GM18867 (cell line): ENCODE results near the gene TAL1.
"Not testable (repeated sequence)": the region's sequence is repeated elsewhere in the genome, so short reads cannot be mapped to it uniquely, and the experiment has no call there.

Experiments
- ATAC-seq: cut with Tn5 transposase; IDR thresholded peaks from one replicate; pipeline ENCODE4 v1.9.1; 2021; ENCODE audit warnings: mild to moderate bottlenecking, moderate library complexity; ENCODE audit not compliant: unreplicated experiment

The TAL1 gene

DNA sequence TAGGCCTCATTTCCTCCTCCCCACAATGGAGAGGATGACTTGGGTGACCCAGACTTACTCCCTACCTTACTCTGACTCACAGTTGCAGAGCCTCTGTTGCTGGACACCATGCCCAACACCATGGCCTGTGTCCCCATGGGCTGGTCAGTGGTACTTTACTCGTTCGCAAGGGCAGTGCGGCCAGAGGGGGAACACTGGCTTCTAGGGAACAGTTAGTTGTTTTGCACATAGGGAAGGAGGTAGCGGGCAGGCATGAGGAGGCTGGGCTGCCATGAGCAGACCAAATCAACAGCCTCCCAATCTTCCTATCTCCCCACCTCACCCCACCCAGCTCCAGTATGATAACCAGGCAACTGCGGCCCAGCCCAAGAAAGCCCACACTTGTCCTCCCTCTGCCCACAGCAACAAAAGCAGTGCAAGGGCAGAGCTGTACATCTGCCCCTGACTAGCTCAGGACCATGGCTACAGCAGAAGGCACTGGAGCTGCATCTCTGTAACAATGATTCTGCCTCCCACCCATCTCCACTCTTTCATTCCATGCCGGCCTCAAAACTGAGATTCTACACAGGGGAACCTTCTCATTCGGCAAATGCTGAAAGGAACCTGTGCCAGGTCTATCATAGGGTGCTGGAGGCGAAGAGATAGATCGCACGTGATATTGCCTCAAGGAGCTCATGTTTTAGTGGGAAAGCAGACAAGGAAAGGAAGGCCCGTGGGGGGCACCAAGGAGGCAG lies 18.6 kb downstream of the TAL1 start:
- no peak for ATAC-seq

DNA sequence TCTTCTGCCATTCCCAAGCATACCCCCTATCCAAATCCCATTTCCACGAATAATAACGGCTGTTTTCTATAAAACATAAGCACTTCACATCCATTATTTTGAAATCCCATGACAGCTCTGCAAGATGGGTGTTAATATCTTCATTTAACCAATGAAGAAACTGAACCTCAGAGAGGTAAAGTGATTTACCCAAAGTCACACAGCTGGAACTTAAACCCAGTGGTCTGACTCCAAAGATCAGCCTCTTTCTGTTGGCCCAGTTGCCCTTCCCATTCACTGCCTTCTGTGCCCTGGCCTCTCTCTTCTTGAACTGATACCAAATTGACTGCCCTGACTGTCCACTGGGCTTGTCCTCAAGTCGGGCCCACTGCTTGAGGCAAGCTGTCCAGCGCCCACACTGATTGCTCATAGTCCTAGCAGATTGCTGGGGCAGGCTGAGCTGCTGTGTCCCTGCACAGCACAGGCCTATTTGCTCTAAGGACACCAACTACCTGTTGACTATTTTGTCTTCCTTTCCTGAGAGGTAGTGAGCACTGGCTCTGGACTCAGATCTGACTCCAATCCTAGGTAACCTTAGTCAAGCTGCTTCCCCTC lies 19.3 kb downstream of the TAL1 start:
- ATAC-seq, result no peak

- no peak for ATAC-seq
These were observed 20.2 kb downstream of the TAL1 start for GRCh38 chr1:47211796-47212269.

GRCh38 chr1:47210666-47211065 lies 21.4 kb downstream of the TAL1 start:
- no peak for ATAC-seq

- ATAC-seq, result no peak
These were observed 22.2 kb downstream of the TAL1 start for GRCh38 chr1:47209725-47210325.

DNA sequence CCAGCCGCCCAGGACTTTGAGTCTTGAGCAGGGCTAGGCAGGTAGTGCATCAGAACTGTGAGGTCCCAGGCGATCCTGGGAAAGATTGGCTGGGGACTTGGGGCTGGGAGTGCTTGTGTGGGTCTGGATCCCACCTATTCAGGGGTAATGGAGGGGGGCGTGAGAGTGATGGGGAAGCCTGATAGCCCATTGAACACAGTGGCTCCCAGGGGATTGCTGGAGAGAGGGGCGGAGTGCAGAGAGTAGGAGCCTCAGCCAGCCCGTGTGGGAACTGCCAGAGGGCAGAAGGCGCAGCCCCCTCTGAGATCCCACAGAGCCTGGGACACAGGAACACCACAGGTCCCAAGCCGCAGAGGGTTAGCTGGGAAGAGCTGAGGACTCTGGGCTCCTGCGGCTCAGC lies 22.9 kb downstream of the TAL1 start:
- ATAC-seq, result no peak

- no peak for ATAC-seq
These were observed 23.6 kb downstream of the TAL1 start for GRCh38 chr1:47208374-47208850.

- ATAC-seq, result no peak
These were observed 24.1 kb downstream of the TAL1 start for GRCh38 chr1:47207803-47208373.

DNA sequence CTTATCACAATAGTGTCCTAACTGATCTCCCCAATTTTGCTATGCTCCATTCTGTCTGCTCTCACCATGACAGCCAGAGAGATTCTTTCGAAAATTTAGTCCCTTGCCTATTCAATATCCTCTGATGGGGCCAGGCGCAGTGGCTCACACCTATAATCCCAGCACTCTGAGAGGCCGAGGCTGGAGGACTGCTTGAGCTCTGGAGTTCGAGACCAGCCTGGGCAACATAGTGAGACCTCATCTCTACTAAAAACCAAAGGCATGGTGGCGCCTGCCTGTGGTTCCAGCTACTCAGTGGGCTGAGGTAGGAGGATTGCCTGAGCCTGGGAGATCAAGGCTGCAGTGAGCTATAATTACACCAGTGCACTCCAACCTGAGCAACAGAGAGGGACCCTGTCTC lies 26.1 kb downstream of the TAL1 start:
- no peak for ATAC-seq

DNA sequence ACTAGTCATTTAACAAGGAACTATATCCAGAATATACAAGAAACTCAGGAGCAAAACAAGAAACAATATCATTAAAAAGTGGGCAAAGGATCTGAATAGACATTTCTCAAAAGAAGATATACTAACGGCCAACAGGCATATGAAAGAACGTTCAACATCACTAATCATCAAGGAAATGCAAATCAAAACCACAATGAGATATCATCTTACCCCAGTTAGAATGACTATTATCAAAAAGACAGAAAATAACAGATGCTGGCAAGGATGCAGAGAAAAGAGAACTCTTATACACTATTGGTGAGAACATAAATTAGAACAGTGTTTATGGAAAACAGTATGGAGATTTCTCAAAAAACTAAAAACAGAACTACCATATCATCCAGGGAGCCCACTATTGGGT lies 28.5 kb downstream of the TAL1 start:
- ATAC-seq, result not testable (repeated sequence)

DNA sequence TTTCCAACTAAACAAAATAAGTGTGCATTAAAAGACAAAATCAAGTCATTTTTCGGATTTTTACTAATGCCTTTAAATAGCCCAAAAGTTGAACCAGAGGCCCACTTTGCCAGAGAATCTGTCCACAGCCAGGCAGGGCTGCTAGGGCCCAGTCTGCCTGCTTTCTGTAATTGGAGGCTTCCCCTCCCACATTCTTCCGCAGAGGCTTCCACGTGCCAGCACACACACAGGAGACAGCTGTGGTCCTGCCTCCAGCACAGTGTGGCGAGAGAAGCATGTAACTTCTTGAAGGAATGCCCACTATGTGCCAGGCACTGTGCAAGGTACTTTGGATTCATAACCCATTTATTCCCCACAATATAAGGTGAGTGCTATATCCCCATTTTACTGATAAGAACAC lies 30.8 kb downstream of the TAL1 start:
- ATAC-seq, result no peak

GRCh38 chr1:47198214-47198613 lies 33.8 kb downstream of the TAL1 start:
- ATAC-seq, result no peak

DNA sequence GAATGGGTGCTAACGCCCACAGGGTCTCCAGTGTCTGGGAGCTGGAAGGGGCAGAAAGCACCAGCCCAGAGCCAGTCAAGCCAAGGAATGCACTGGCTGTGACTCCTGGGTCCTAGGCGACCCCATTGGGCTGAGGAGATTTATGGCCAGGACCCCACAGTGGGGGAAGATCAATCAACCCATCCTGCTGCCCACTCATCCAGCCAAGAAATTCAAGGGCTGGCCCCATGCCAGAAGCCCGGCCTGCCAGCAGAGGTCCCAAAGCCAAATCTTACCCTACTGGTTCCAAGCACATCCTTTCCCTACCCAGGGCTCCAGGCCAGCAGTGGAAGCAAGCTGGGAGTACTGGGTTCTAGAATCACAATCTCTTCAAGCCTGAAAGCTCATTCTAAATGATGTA lies 35.4 kb downstream of the TAL1 start:
- no peak for ATAC-seq

DNA sequence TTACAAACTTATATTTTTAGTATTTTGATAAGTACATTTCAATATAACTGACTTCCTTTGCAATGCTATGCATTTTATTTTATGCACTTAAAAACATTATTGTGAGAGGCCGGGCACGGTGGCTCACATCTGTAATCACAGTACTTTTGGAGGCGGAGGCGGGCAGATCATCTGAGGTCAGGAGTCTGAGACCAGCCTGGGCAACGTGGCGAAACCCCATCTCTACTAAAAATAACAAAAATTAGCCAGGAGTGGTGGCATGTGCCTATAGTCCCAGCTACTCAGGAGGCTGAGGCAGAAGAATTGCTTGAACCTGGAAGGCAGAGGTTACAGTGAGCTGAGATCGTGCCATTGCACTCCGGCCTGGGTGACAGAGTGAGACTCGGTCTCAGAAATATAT lies 36.0 kb downstream of the TAL1 start:
- not testable (repeated sequence) for ATAC-seq

- ATAC-seq, result no peak
These were observed 37.7 kb downstream of the TAL1 start for GRCh38 chr1:47194311-47194710.

GRCh38 chr1:47193496-47193895 lies 38.5 kb downstream of the TAL1 start:
- ATAC-seq, result not testable (repeated sequence)

DNA sequence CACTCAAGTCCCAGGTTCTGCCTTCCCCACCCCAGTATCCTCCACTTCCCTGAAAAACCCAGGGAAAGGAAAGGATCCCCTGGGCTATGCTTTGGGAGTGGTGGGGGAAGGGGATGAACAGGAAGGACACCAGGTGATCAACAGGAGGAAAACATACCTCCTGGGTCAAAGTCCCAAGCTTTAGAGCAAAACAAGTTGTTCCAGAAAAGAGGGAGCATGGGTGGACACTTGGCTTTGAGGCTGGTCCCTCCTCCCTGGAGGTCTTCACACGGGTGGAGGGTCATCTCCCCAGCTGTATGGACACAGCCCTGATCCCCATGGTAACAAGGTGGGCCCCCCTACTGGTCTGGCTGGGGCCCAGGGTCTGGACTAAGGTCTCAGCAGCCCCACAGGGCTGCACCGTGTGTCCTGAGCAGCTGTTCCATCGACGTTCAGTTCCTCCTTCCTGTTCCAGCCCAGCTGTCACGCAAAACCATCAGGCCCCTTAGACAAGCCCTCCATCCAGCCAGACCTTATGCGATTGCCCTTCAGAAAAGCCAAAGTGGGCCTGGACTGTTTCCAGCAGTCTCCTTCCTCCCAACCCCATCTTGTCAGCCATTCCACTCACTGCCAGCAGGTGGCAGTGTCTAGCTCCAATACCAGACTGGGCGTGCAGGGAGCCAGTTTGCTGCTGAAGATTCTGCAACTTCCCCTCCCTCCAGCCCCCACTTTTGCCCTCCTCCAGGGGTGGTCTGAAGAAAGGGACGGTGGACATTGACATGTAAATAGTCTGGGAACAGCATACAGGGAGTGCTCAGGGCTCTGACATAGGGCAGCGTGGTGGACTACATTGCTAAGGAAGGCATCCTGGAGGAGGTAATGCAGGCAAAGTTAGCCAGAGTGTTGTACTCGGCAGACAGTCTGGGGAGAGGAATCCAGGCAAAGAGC lies 39.3 kb downstream of the TAL1 start:
- ATAC-seq, result peak; percentile 77

GRCh38 chr1:47191940-47192457 lies 40.0 kb downstream of the TAL1 start:
- ATAC-seq, result no peak

DNA sequence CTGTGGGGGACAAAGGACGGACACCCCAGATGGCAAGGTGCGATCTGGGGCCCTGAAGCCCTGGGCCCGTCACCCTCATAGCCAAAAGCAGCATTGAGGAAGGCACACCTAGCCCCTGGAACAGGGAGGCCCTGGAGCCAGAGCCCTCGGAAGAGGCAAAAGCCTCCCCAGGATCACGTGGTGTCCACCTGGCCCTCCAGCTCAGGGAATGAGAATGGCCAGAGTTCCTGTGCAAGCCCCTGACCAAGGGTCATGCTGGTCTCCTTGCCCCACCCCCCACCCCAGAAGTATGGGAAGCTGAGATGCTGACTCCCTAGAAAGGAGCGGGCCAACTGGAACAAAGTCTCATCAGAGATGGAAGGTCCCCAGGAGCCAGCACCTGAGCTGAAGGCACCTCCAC lies 41.2 kb downstream of the TAL1 start:
- ATAC-seq, result no peak

GRCh38 chr1:47190509-47190855 lies 41.5 kb downstream of the TAL1 start:
- ATAC-seq, result no peak
